NCI-H510A (cell line): ENCODE results near the gene KCNQ1.

Experiments used
- DNase-seq: peaks from one replicate; lab custom pipeline; 2025; lab: John Stamatoyannopoulos, UW

The KCNQ1 gene

GRCh38 chr11:2665526-2666400 is 221.0 kb downstream of the KCNQ1 start:
- no peak for DNase-seq

- DNase-seq = no peak
These were observed 221.6 kb downstream of the KCNQ1 start for GRCh38 chr11:2666401-2666741.

GRCh38 chr11:2666828-2667570 is 222.2 kb downstream of the KCNQ1 start:
- no peak for DNase-seq

GRCh38 chr11:2667940-2668339 is 223.1 kb downstream of the KCNQ1 start:
- no peak for DNase-seq

- no peak for DNase-seq
These were observed 224.1 kb downstream of the KCNQ1 start for GRCh38 chr11:2668876-2669275.

GRCh38 chr11:2669634-2670469 is 225.0 kb downstream of the KCNQ1 start:
- DNase-seq = no peak

- no peak for DNase-seq
These were observed 225.8 kb downstream of the KCNQ1 start for GRCh38 chr11:2670541-2671100.

- no peak for DNase-seq
These were observed 226.9 kb downstream of the KCNQ1 start for GRCh38 chr11:2671748-2672147.

- no peak for DNase-seq
These were observed 227.9 kb downstream of the KCNQ1 start for GRCh38 chr11:2672553-2673249.

GRCh38 chr11:2673250-2673610 is 228.4 kb downstream of the KCNQ1 start:
- DNase-seq = no peak

- no peak for DNase-seq
These were observed 229.2 kb downstream of the KCNQ1 start for GRCh38 chr11:2673871-2674471.

- DNase-seq = no peak
These were observed 229.9 kb downstream of the KCNQ1 start for GRCh38 chr11:2674658-2675131.

GRCh38 chr11:2675540-2675939 is 230.7 kb downstream of the KCNQ1 start:
- no peak for DNase-seq

GRCh38 chr11:2677127-2677526 is 232.3 kb downstream of the KCNQ1 start:
- no peak for DNase-seq

- DNase-seq = no peak
These were observed 233.6 kb downstream of the KCNQ1 start for GRCh38 chr11:2678396-2678795.

GRCh38 chr11:2679011-2679676 is 234.3 kb downstream of the KCNQ1 start:
- no peak for DNase-seq

GRCh38 chr11:2681408-2682145 is 236.8 kb downstream of the KCNQ1 start:
- no peak for DNase-seq

GRCh38 chr11:2683806-2684205 is 239.0 kb downstream of the KCNQ1 start:
- no peak for DNase-seq

- no peak for DNase-seq
These were observed 239.8 kb downstream of the KCNQ1 start for GRCh38 chr11:2684581-2684980.

- no peak for DNase-seq
These were observed 240.2 kb downstream of the KCNQ1 start for GRCh38 chr11:2685051-2685450.
